HG02623 (cell line): Measurements from ENCODE around the gene PADI6.
"Not testable (repeated sequence)": the region's sequence is repeated elsewhere in the genome, so short reads cannot be mapped to it uniquely, and the experiment has no call there.

Experiments used
- ATAC-seq: cut with Tn5 transposase; IDR thresholded peaks from one replicate; pipeline ENCODE4 v1.9.1; 2021; ENCODE audit warnings: moderate library complexity; ENCODE audit not compliant: unreplicated experiment

PADI6 gene

DNA sequence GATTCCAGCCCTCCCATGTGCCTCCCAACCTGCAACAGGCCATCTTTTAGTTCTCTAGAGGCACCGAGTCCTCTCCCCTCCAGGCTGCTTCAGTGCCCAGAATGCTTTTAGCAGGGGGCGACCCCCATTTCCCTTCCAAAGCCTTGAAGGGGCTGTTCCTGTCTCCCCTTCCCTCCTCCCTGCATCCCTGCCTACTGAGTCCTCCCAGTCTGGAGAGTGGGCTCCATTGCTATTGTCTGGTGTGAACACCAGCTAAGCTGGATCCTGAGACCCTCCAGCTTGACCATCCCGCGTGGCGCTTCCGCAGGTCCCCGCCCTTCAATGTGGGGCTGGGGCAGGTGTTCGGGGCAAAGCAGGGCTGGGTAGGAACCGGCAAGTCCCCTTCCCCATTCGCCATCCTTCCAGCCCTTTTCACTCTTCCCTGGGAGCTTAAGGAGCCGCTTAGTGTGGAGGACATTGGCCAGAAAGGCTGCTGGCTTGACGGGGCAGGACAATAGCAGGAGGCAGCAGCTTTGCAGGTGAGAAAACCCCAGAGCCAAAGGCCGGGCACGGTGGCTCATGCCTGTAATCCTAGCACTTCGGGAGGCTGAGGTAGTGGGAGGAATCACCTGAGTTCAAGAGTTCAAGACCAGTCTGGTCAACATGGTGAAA is 32.2 kb downstream of the PADI6 start:
- ATAC-seq, result no peak

DNA sequence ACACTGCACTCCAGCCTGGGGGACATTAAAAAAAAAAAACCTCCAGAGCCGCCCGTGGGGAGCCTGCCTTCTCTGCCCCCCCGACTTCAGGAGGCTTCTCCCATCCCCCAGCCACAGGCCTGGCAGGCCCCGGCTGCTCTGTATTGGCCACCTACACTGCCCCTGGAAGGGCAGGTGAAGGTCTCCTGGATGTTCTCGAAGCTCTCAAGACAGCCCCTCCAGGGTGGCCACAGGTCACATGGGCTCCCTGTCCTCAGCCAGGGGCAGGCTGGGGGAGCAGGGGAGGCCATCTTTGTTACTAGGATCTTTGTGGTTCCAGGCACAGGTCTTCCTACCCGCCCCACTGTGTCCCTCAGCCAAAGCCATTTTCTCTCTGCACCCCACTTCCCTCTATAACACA is 32.8 kb downstream of the PADI6 start:
- ATAC-seq, result no peak

DNA sequence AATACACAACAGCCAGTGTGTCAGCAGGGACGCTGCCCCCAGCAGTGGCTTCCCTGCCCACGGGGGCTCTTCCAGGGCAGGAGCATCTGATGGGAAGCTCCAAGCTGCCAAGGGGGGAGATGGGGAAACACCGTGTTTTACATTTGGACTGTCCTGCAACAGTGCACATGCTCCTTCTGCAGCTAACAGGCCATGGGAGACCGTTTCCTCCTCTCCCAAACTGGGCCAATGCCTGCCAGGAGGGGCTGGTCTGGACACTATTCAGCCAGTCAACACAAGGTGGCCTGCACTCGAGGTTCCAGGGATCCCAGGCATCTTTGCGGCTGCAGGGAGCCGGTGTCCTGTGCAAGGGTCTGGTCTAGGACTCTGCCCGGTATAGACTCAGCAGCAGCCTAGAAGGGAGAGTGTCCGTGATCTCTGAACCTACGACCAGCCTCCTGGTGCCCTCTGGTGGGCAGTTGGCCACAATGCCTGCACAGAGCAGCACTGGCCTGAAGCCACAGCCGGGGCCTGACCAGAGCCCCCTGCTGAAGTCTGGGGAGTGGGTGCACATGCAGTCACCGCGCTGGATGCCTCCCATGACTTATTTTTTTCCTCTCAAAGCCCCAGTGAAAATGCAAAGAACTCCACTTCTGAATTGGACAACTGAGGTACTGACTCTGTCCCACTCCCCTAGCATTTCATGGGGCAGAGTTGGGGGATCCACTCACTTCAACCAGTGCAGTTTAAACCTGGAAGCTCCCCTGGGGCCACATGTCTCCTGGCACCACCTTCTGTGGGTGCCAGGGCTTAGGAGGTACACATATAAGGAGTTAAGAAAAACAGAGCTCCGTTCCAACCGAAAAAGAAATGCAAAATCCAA is 34.1 kb downstream of the PADI6 start:
- ATAC-seq, result peak; percentile 43

DNA sequence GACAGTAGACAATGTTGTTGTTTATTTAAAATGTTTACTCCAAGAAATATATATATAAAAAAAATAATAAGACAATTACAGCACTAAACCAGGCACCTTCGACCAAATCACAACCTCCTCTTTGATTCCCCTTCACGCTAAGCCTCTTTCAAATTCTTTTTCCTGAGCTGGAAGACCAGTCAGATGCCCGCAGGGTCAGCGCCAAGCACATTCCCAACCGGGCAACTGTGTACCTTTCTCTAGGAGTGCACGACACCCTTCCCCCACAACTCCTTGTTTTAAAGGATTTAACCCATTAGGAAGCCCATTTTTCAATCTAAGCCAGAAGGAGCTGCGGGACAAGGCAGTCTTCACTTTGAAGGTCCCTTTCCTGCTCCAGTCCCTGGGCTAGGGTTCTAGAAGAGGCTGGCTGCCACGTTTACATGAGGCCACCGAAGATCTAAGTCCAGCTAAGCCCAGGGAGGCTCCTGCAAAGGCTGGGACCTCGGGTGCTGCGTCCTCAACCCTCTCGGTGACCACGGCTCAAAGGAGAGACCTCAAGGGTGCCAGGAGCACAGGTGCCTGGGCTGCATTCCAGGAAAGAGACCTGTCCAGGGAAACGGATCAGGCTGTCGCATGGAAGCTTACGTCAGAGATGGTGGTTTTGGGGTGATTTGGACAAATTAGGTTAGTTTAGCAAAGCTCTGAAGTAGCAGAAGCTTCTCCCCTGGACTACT is 34.9 kb downstream of the PADI6 start:
- ATAC-seq, result not testable (repeated sequence)

DNA sequence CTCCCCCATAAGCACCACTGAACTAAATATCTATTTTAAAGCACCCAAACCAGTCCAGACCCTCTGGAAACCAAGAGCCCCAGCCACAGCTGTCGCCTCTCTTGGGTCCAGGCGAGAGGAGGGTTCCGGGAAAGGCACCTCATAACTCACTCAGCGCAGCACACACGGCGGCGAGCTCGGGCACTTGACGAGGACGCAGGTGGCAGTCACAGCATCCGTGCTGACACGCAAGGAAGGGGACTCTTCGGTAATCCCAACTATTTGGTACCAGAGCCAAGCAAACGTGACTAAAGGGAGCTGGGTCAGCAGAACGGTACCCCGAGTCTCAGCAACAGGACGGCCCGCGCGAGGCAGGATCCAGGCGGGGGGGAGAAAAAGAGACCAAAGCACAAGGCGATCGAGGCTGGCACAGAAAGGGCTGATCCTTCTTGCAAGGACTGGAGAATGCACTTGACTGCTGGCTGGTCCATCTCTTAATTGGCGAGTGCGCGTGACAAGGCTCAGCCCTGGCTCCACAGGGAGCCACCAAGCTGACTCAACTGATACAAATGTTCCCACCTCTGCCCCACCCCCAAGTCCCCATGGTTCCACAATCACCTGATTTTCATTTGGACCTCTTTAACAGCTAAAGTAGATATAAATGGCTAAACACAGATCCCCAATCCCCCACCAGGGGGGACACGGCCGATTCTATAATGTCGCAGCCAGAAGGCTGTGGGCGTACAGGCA is 36.0 kb downstream of the PADI6 start:
- ATAC-seq, result not testable (repeated sequence)

DNA sequence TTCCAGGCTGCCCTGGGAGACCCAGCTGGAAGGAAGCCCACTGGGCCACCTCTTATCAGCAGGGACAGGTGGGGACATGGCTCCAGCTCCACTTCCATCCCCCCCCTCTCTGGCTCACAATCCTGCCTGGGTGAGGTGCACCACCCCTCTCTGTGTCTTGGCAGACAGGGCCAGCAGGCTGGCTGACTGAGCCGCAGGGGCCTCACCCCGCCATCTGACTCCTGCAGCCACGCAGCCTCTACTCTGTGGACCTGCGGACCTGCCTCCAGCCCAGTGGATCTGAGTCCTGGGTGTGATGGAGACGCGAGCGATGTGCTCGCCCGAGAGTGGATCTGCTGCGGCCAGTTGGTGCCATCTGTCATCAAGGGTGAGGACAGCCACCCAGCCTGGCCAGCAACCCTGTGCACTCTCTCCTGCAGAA is 37.4 kb downstream of the PADI6 start:
- ATAC-seq, result no peak

DNA sequence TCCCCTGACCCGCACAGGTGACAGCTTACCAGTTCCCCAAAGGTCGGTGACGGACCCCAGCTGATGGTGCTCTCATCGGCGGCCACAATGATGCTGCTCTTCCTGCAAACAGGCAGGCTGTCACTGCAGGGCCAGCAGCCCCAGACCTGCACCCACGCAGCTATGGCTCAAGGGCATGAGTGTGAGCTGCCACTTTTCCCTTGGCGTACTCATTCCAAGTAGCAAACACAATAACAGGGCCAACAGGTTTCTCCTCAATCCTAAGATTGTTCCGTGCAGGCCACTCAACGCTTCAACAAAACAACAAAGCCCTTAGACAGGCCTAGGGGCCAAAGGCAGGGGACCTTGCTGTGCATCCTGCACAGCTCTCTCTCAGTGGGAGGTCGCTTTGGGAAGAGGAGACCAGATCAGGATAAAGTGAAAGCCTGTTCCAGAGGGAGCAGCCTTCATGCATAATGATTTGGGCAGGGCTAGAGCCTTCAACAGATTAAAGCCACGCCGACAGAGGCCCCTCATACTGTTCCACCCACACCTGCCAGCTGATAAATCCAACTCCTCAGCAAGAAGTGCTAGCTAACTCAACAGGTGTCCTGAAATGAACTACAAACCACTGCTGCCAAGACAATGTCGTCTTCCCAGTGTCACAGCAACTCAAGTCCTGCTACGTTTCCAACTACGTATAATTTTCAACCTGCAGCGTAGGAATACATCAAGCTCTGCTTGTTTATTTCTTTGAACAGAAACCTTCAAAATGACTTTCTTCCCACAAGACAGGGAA is 40.3 kb downstream of the PADI6 start:
- no peak for ATAC-seq

DNA sequence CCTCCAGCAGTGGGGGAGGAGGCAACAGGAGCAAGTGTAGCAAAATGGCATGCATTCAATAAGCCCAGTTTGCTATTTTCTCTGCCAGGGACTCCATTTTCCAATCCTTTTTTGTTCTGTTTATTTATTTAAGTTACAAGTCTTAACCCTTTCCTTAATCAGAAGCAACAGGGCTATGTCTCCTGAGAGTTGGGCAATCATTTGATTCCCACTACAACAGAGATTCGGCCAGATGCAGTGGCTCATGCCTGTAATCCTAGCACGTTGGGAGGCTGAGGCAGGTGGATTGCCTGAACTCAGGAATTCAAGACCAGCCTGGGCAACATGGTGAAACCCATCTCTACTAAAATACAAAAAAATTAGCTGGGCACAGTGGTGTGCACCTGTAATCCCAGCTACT is 42.0 kb downstream of the PADI6 start:
- ATAC-seq, result no peak

DNA sequence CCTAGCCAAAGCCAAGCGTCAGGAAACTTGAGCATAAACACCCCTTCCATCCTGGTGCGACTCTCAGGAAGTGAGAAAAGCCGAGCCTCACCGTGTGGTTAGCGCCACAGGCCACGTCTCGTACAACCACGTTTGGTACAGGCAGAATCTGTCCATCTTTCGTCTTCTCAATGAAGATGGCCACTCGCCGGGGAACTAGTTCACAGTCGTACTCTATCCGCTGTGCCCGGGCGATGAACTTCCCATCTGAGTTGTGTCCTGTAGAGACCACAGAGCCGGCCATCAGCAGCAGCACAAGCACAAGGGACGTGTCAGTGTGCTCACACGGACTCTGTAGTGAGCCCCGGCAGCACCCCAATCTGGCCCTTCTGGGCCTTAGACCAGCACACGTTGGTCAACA is 44.4 kb downstream of the PADI6 start:
- no peak for ATAC-seq

DNA sequence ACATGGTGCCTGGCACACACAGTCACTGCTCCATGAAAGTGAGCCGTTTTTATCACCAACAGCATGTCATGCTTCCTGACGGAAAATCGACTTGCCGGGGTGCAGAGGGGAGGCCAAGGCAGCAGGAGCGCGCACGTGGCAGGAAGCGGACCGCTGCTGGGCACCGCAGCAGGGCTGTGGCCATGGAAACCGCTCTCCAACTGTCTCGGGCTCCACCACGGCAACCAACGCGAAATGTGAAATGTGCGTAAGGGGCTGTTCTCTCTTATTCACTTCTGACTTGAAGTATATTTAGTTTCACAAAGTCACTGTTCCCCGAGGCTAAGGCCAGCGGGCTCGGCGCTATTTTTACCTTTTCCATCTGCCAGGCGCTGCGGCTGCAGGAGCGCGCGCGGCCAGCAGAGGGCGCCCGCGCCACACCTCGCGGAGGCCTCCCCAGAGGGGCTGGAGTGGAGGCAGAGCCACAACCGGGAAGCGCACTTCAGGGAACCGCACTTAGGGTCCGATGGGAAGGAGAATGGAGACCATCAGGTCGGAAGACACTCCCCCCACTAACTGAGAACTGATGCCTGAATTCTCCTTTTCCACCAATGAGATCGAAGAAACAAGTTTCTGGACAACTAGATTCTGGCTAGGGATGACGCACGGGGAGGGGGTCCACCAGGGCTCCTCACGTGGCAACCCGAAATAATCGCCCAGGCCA is 47.8 kb downstream of the PADI6 start:
- ATAC-seq, result no peak

DNA sequence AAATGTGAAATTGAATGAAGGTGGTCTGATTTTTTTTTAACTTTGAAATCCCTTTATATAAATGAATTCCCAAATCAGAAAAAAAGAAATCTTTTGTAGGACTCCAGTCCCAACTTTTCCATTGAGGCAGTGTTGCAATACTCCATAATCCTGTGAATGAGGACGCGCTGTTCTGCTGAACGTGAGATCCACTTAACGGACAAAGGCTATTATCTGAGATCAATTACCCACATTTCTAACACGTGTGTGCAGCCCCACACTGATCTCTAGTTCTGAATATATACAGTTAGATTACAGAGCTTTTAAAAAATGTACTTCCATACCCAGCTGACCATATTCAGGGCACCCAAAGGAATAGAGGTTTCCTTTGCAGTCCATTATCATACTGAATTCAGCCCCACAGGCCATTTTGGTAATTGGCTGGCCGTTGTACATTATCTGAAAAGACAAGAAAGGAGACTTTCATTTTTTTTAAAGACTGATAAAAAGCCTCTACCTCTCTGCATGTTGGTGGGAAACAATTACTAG is 48.5 kb downstream of the PADI6 start:
- no peak for ATAC-seq

DNA sequence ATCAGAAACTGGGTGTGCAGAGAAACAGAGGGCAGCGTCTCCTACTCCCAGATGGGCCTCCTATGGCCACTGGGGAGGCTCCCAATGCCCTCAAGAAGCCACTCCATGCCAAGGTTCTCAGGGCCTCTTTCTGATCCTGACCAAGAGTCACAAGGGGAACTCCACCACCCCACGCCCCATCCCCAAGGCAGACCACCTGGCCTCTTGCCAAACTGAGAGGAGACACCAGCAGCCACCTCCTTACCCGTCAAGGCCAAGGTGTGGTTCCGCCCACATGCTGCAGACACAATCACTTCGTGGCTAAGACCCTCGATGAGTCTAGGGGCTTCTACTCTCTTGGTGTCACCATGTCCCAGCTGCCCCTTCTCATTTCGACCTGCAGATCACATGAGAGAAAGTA is 50.5 kb downstream of the PADI6 start:
- ATAC-seq, result no peak

DNA sequence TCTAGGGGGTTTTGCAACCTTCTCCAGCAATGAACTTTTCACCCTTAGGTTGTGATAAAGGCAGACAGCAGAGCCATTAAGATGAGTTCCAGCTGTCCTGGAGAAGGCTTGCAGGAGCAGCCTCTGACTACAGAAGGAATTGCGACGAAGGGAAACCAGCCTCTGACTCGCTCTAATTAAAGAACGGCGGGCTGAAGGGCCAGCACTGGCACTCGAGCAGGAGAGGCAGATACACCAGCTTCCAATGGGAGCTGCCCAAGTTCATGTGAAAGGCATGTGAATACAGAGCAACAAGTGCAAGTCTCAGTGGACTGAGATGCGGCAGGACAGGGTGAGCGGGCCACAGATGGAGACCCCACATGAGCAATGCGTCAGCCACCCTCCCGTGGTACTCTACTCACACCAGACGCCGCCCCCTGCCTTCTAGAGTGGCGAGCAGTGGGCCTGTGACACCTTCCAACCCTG is 51.8 kb downstream of the PADI6 start:
- ATAC-seq, result no peak

DNA sequence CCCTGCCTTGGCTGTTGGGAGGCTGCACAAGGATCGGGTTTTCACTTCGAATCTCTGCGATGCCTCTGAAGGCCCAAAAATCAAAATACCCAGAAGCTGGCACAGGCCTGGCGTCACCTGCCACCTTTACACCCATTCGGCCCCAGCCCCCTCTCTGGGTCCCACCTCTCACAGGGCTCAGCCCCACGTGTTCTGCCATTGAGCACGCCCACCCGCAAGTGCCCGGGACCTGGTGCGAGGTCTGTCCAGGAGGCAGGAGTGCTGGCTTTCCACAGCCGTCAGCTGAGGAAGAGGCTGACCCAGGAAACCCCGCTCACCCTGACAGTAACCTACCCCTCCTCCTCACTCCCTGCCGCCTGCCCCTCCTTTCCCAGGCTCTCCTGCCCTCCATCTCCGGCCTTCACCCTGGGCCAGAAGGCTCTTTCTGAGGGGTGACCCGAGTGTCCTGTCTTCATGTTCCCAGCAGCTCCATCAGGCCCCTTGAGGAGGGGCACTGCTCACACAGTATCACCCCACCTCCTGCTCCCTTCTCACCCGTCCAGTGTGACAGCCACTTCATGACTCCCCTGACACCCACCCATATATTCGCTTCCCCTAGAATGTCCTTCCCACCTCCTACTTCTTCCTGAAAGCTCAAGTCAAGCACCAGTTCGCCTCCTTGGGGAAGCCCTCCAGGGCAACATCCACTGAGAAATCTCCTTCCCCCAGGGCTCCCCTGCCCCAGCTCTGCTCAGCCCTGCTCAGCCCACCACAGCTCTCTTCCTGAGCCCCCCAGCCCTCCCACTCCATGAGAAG is 54.0 kb downstream of the PADI6 start:
- ATAC-seq, result no peak

DNA sequence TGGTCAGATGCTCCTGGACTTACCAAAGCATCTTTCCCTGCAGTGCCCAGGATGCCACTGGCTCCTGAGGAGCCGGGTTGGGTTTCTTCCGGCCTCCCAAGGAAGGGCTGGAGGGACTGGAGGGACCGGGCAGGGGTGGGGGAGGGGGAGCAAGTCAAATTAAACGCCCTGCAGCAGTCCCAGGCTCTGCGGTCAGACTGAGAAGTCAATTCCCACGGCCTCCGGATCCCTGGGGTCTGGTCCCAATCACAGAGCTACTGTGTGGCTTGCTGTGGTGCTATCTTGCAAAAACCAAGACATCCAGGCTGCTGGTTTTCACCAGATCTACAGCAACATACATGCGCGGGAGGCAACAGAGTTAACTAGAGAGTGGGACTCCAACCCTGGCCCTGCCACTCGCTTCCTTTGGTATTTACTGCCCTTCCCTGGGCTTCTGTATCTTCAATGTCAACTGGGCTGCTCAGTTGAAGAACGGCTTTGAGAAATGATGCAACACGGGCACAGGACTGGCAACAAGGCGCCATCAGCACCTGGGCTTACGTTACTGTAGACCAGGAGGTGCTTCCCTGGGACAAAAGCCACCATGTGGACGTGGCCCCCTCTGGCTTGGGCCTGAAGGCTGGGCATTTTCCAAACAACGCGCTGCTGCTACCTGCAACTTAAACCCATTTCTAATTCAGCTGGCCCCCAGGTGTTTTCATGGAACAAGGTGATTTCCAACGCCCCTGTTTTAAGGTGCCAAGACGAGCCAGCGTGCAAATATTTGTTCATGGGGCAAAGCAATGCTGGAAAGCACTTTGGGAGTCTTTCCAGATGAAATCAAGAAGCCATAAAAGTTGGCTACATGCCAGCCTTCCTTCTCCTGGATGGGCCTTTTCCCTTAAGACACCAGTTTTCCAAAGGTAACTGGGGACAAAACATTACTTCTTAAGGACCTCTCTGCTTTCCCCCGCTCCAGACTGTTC is 56.0 kb downstream of the PADI6 start:
- ATAC-seq, result no peak

DNA sequence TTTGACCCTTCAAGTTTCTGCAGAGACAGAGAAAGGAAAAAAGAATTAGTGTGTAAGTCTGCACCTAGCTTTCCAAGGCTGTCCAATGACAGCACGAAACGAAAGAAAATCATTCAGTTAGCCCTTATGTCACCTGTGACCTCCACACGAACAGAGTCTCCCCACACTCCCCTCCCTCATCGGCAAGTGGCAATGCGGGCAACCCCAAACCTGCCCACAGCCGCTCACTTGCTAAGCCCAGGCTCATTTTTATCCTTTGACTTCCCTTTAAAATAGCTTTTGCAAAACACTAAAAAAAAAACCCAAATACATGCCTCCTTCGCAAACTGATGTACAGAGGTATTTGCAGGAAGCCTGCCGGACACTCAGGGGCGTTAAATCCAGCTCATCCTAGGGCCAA is 57.2 kb downstream of the PADI6 start:
- ATAC-seq, result no peak

DNA sequence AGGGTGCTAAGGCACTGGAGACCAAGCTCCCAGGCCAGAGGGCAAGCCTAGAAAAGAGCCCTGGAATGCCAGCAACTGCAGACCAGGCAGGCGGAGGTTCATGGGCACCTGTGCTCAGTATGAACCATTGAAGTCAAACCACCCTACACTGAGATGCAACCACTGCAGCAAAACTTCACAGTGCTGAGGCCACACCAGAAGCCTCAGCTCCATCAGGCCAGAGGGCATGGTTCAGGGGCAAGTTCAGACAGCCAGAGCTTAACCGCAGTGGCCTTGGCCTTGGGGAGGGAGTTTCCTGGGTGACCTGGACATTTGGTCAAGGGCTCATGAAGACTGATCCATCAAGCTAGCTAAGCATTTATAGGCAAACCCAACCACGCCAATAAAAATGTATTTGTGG is 60.4 kb downstream of the PADI6 start:
- no peak for ATAC-seq
